RCC 7860 (cell line): ENCODE results near the gene TLCD3B.
"Not testable (repeated sequence)": the region's sequence is repeated elsewhere in the genome, so short reads cannot be mapped to it uniquely, and the experiment has no call there.

Experiments used
- DNase-seq: peaks from one replicate; pipeline ENCODE4 v3.0.0-alpha.2; 2015; ENCODE audit warnings: low spot score
- FAIRE-seq: peaks from 2 replicates; lab custom pipeline; 2012; peaks lifted over from hg19 to GRCh38; lab: Jason Lieb, UNC

Gene TLCD3B

GRCh38 chr16:30063278-30063892 is 32.3 kb upstream of the TLCD3B start:
- FAIRE-seq: no peak
- DNase-seq: no peak

DNA sequence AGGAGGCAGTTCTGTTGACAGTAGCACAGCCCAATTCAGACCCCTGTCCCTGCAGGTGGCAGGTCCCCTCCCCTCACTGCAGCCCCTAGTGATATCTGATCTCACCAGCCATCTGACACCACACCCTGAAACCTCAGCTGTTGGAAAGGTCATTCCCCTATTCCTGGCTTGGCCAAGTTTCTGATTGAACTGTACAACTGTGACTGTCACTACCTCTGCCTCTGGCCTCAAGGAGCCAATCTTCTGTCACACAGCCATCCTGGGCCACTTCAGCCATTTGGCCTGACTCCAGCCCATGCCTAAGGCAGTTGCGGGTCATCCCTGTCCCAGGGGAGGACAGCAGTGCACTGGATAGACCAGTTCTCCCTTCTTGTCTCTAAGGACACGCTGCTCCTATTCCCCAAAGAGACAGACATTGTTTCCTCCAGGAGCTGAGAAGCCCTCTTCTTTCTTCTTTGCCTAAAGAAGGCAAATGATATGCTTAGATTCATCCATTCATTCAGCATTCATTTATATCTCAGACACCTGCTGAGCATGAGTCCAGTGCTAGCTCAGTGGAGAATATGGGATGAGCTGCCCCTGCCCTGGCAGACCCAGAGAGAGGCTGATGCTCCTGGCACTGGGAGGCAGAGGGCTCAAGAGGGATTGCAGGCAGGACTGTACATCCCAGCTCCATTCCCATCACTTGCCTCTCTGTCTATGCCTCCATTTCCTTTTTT is 29.9 kb upstream of the TLCD3B start:
- no peak for DNase-seq
- no peak for FAIRE-seq

DNA sequence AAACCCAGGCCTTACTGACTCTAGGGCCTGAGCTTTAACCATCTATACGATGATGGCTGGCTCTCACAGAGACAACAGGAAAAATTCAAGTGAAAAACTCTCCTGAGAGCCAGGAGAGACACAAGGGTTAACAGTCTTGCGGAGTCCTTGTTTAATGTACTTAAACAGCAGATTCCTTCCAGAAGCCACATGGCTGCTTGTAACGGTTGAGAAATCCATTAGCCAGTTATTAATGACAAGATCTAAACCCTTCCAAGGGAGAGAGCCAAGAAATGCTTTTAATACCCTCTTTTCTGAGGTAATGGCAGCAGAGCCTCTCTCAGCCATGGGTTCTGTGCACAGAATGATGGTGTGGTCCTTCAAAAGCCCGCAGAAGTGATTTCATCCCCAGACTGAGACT is 29.3 kb upstream of the TLCD3B start:
- no peak for FAIRE-seq
- no peak for DNase-seq

DNA sequence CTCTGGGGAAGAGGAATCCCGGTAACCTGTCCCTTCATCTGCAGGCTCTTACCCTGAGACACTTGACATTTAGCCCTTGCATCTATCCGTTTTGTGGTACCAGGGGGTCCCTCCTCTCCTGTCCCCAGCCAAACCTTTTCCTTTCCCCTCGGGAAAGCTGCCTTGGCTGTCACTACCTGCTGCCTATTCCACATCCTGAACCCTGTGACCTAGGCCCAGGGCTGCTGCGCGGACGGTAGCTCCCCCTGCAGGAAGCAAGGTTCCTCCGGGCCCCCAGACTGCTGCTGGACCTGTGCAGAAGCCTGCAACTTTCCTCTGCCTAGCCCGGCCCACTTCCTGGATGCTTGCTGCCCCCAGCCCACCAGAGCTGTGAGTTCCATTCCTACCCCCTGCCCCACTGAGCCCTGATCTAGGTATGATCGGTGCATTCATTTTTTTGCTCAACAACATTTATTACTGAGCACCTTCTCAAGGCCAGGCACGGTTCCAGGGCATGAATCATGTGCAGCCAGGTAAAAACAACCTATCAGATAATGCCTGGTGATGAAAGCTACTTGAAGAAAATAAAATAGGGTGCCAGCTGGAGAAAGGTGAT is 24.0 kb upstream of the TLCD3B start:
- DNase-seq (no peak), FAIRE-seq (no peak)

DNA sequence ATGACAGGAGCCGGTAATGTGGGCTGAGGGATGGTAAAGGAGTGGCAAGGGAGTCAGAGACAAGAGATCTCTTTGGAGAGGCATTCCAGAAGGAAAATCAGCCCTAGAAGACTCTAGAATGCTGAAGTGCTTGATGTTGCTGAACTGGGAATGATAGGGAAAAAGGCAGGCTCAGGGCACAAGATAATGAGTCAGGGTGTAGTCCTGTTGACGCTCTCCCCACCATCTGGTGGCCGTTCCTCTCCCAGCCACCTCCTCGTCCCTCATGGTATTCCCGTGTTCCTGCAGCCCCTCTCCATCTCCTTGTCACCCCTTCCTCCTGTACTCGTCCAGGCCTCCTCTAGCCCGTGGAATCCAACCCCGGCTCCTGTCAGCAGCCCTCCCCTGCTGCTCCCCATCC is 23.4 kb upstream of the TLCD3B start:
- FAIRE-seq: no peak
- no peak for DNase-seq

DNA sequence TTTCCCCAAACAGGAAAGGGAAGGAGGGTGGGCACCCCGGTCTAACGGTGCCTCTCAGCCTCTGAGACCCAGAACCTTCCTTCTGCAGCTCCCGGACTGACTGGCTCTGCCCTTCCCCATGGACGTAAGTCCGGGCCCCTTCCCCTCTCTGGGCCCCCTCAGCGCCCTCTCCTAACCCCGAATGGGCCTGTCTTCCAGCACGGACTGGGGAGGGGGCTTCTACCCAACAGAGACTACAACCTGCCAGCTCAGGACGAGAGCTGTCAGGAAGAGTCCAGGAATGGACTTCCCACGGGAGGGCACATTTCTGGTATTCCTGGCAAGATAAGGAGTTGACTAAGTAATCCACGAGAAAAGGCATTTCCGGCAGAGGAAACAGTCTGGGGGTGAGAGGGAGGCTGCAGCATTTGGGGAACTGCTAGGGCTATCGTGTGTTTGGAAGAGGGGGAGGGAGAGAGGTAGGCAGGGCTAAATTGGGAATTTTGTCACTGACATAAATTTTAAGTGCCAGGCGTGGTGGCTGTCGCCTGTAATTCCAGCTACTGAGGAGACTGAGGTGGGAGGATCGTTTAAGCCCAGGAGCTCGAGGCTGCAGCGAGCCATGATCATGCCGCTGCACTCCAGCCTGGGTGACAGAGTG is 22.4 kb upstream of the TLCD3B start:
- FAIRE-seq (no peak), DNase-seq (peak; percentile 33)

DNA sequence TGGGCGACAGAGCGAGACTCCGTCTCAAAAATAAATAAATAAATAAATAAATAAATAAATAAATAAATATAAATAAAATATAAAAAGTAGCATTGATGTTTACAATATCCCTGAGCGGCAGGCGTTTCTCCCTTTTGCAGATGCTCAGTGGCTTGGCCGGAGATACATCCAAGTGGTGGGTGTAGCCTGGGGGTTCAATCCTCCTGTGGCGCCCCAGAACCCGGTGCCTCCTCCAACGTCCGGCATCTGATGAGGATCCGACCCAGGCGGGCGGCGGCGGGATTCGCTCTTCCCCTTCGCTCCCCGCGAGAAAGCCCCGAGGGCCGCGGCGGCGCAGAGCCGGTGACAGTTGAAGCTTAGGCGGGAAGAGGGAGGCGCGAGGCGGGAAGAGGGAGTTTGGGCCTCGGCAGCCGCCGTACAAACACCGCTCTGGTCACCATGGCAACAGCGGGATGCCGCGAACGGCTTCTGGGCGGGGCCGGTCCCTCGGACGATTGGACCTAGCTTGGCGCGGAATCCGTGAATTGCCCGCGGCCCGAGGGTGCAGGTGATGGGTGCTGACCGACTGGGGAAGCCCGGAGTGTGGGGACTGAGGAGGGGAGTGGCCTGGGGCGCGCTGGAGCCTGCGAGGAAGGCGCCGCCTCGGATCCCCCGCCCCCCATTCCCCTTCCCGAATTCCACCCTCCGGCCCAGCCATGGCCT is 21.8 kb upstream of the TLCD3B start:
- FAIRE-seq (no peak), DNase-seq (peak; percentile 86)

DNA sequence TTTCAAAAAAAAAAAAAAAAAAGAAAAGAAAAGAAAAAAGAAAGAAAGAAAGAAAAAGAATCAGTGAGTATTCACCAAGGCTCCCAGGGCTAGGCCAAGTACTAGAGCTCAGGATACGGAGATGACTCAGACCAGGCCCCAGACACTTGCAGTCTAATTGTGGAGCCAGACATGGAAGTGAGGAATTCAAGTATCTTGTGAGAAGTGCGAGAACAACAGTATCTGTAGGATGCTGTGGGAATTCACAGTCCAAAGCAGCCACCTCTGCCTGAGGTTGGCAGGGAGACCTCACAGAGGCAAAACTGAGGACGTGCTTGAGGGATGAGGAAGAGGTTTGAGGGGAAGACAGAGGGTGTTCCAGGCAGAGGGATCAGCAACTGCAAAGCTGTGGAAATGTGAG is 20.4 kb upstream of the TLCD3B start:
- FAIRE-seq (no peak), DNase-seq (peak; percentile 69)

DNA sequence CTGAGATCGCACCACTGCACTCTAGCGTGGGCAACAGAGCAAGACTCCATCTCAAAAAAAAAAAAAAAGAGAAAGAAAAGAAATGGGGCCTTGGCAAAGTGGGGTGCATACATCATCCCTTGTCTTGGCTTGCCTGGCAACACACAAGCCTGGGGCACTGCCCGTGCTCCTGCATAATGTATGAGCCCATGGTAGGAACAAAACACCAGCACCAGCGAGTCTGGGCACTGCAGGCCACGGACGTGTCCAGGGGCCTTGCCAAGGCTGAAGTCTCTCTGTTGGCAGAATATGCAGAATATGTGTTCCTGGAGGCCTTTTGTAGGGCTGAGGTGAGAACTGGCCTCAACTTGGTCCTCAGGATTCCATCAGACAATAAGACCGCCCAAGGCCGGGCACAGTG is 18.8 kb upstream of the TLCD3B start:
- no peak for FAIRE-seq
- no peak for DNase-seq

DNA sequence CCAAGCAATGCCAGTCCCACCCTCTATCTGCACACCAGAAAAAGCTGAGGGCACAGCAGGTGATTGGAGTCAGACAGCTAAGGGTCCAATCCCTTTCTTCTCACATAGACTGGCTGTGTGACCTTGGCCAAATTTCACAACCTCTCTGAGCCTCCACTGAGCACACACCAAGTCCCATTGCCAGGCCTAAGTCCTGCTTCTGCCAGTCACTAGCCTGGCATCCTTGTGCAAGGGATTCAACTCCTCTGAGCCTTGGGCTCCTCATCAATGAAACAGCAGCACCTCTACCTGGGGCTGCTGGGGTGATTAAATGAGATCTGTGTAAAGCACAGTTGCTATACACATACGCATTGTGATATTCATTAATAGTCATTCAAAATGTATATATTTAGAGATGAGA is 15.5 kb upstream of the TLCD3B start:
- DNase-seq (no peak), FAIRE-seq (no peak)

DNA sequence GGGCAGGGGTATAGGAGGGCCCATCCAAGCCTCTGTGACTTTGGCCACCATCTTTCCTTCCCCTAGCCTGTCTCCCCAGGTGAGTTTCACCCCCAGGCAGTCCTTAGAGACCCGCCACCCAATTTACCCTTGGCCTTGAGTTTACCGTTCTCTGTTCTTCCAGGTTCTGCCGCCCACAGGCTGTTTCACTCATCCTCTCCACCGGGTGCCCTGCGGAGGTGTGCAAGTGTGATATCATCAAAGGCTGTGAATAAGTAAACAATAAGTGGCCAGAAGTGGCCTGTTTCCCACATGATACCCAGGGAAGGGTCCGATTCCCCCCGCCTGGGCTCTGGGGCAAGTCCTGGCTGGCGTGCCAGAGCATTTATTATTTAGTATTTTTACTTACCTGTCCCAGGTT is 15.1 kb upstream of the TLCD3B start:
- no peak for FAIRE-seq
- no peak for DNase-seq

GRCh38 chr16:30041841-30042240 is 10.8 kb upstream of the TLCD3B start:
- FAIRE-seq: peak; percentile 7
- no peak for DNase-seq

DNA sequence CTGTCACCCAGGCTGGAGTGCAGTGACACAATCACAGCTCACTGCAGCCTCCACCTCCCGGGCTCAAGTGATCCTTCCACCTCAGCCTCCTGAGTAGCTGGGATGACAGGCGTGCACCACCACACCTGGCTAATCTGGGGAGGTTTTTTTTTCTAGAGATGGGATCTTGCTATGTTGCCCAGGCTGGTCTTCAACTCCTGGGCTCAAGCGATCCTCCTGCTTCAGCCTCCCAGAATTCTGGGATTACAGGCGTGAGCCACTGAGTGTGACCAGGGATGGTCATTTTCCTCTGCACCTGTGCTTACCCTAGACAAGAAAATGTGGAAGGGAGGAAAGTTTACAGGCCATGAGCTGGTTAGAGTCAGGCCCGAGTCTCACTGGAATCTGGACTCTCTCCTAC is 9.6 kb upstream of the TLCD3B start:
- FAIRE-seq, DNase-seq: not testable (repeated sequence)

DNA sequence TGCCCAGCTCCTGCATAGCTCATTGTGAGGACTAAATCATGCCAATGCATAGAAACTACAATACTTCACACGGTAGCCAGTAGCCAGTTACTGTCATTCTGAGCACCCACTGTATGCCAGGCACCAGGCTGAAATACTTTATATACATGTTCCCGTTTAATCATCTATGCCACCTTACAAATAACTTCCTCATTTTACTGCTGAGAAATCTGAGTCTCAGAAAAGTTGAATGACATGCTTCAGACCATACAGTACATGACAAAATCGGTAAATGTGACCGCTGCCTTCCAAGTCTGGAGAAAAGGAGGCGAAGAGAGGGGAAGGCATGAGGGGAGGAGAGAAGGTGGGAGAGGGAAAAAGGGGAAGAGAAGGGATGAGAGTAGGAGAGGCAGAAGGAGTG is 9.2 kb upstream of the TLCD3B start:
- FAIRE-seq (no peak), DNase-seq (no peak)

DNA sequence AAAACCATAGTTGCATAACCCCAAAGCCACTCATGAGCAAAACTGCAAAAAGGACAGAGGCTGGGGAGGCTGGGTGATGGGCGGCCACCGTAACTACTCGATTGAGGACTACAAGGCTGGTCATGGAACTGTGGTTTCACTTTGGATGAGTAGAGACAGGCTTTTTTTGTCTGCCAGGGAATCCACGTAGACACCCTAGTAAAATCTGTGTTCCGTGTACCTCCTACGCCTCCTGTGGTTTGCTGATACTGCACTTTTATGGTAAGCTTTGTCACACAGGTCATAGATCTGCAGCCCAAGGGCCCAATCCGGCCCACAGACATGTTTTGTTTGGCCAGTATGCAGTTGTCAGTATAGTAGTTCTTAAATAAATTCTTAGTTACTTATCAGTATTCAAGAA is 2.2 kb upstream of the TLCD3B start:
- peak; percentile 33 for DNase-seq
- FAIRE-seq: no peak

DNA sequence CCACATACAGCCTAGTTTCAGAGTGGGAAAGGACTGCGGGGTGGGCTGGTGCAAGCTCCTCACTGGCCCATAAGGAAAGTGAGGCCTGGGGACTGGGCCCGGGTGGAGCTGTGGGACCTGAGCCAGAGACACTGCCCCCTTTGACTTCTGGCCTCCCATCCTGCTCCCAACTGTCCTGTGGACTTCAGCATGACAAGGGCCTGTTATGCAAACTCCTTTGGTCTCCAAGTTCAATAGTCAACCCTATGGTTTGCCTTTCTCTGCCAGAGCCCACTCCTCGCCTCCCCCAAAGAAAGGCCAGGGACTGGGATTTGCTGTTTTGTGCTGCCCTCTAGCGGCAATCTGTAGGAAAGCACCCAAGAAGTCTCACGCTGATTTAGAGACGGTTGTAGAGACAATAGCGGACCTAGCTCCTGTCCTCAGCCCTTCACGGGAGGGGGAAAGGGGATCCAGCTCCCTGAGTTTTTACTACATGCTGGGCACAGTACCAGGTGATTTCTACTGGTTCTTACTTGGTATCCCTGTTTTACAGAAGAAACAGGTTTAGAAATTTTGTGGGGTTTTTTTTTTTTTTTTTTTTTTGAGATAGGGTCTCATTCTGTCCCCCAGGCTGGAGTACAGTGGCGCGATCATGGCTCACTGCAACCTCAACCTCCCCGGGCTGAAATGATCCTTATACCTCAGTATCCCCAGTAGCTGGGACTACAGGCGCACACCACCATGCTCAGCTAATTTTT is 1.2 kb upstream of the TLCD3B start:
- FAIRE-seq (no peak), DNase-seq (peak; percentile 50)

GRCh38 chr16:30031477-30031918 is 427 bp upstream of the TLCD3B start:
- DNase-seq (no peak), FAIRE-seq (no peak)

GRCh38 chr16:30030011-30030685 is 923 bp downstream of the TLCD3B start:
- FAIRE-seq: no peak

DNA sequence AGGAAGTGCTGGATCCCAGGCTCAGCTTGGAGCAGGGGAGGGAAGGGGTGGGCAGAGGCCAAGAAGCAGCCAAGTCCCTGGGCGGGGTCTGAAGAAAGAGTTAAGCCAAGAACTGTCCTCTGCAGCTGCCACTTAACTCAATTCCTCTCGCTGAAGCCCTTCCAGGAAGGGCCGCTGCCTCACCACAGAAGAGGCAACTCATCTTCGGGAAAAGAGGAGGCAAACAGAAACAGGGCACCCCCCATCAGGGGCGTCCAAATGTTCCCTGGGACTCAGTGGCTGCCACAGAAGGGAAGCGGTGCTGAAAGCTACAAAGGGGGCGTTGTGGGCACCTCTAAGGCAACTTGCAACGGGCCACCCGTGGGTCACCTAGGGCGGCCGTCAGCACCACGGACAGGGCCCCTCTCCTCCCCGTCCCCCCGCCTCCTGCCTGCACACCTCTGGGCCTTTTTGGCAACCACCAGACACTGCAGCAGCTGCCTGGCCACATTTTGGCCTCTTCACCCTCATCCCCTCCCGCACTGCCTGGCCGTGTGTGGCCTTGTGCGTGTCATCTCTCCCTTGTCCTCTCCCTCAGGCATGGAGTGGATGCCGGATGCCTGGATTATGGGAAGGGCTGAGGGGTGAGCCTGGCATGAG is 2.5 kb downstream of the TLCD3B start:
- no peak for FAIRE-seq
- no peak for DNase-seq

More at GRCh38 chr16:30030011-30030685, 923 bp downstream of the TLCD3B start:
- no peak for DNase-seq
